Measurements from ENCODE around the gene SLC19A2. TPM values are rescaled to one million over a fixed set of nuclear protein-coding genes. Genes with fewer than 3 reads are reported as not detected.
"Not testable (repeated sequence)": the region's sequence is repeated elsewhere in the genome, so short reads cannot be mapped to it uniquely, and the experiment has no call there.

Gene SLC19A2
- total RNA-seq, 1 experiment from 2014 or later, result 6.1 TPM

- Histone ChIP-seq H3K4me3 (no peak overlapping the region), H3K27me3 (no peaks in the 10 kb centered on the region; the same call in 1 of the 2 replicates), H3K36me3 (no peaks in the 10 kb centered on the region), H3K9me3 (no peaks in the 10 kb centered on the region)
- peak; percentile 32 for DNase-seq
Measured at GRCh38 chr1:169514566-169515270, 29.0 kb upstream of the SLC19A2 start.

GRCh38 chr1:169513208-169513607 is 27.5 kb upstream of the SLC19A2 start:
- no peaks in the 10 kb centered on the region for H3K9me3 ChIP-seq
- H3K36me3 ChIP-seq, result no peaks in the 10 kb centered on the region
- no peaks in the 10 kb centered on the region for H3K27me3 ChIP-seq
- no peak for DNase-seq
- no peak overlapping the region for H3K4me3 ChIP-seq

- peak; percentile 55 for DNase-seq
- Histone ChIP-seq H3K36me3 (no peaks in the 10 kb centered on the region), H3K9me3 (no peaks in the 10 kb centered on the region), H3K27me3 (no peaks in the 10 kb centered on the region), H3K4me3 (no peak overlapping the region)
Measured at GRCh38 chr1:169511316-169512005, 25.7 kb upstream of the SLC19A2 start.

GRCh38 chr1:169510060-169510459 is 24.3 kb upstream of the SLC19A2 start:
- H3K9me3 ChIP-seq, result no peaks in the 10 kb centered on the region
- no peaks in the 10 kb centered on the region for H3K36me3 ChIP-seq
- no peak overlapping the region for H3K4me3 ChIP-seq
- DNase-seq, result no peak
- no peaks in the 10 kb centered on the region for H3K27me3 ChIP-seq

GRCh38 chr1:169509354-169509753 is 23.6 kb upstream of the SLC19A2 start:
- H3K4me3 ChIP-seq, result no peak overlapping the region
- no peak for DNase-seq
- H3K27me3 ChIP-seq, result no peaks in the 10 kb centered on the region
- no peaks in the 10 kb centered on the region for H3K9me3 ChIP-seq
- no peaks in the 10 kb centered on the region for H3K36me3 ChIP-seq

- Histone ChIP-seq H3K4me3 (no peak overlapping the region), H3K9me3 (no peaks in the 10 kb centered on the region), H3K36me3 (no peaks in the 10 kb centered on the region), H3K27me3 (no peaks in the 10 kb centered on the region)
- DNase-seq, result no peak
Measured at GRCh38 chr1:169508432-169509338, 22.9 kb upstream of the SLC19A2 start.

GRCh38 chr1:169507413-169507812 is 21.7 kb upstream of the SLC19A2 start:
- no peaks in the 10 kb centered on the region for H3K9me3 ChIP-seq
- no peak for DNase-seq
- no peak overlapping the region for H3K4me3 ChIP-seq
- no peaks in the 10 kb centered on the region for H3K36me3 ChIP-seq
- no peaks in the 10 kb centered on the region for H3K27me3 ChIP-seq

- H3K4me3 ChIP-seq, H3K27me3 ChIP-seq, H3K9me3 ChIP-seq, DNase-seq, H3K36me3 ChIP-seq: not testable (repeated sequence)
Measured at GRCh38 chr1:169503601-169504000, 17.9 kb upstream of the SLC19A2 start.

GRCh38 chr1:169499807-169500206 is 14.1 kb upstream of the SLC19A2 start:
- Histone ChIP-seq H3K36me3 (no peaks in the 10 kb centered on the region), H3K9me3 (0 out of 2 replicates have a peak, but pooled peaks cover 3% of the 10 kb centered on the region)

GRCh38 chr1:169497317-169497716 is 11.6 kb upstream of the SLC19A2 start:
- H3K36me3 ChIP-seq, result no peaks in the 10 kb centered on the region
- no peak for DNase-seq
- H3K27me3 ChIP-seq, result 0 out of 2 replicates have a peak, but pooled peaks cover 2% of the 10 kb centered on the region
- H3K4me3 ChIP-seq, result no peak overlapping the region
- H3K9me3 ChIP-seq, result 0 out of 2 replicates have a peak, but pooled peaks cover 3% of the 10 kb centered on the region

More at GRCh38 chr1:169499807-169500206, 14.1 kb upstream of the SLC19A2 start:
- H3K27me3 ChIP-seq, result 0 out of 2 replicates have a peak, but pooled peaks cover 2% of the 10 kb centered on the region
- no peak for DNase-seq
- no peak overlapping the region for H3K4me3 ChIP-seq

GRCh38 chr1:169495916-169496315 is 10.2 kb upstream of the SLC19A2 start:
- no peak for DNase-seq
- no peak overlapping the region for H3K4me3 ChIP-seq
- H3K9me3 ChIP-seq, result no peaks in the 10 kb centered on the region
- 0 out of 2 replicates have a peak, but pooled peaks cover 2% of the 10 kb centered on the region for H3K27me3 ChIP-seq
- no peaks in the 10 kb centered on the region for H3K36me3 ChIP-seq

- no peak for DNase-seq
- H3K27me3 ChIP-seq, result 0 out of 2 replicates have a peak, but pooled peaks cover 2% of the 10 kb centered on the region
- H3K4me3 ChIP-seq, result no peak overlapping the region
- no peaks in the 10 kb centered on the region for H3K36me3 ChIP-seq
- H3K9me3 ChIP-seq, result no peaks in the 10 kb centered on the region
Measured at GRCh38 chr1:169495046-169495775, 9.5 kb upstream of the SLC19A2 start.

GRCh38 chr1:169494343-169494742 is 8.6 kb upstream of the SLC19A2 start:
- Histone ChIP-seq H3K36me3 (no peaks in the 10 kb centered on the region), H3K9me3 (no peaks in the 10 kb centered on the region), H3K4me3 (no peak overlapping the region), H3K27me3 (0 out of 2 replicates have a peak, but pooled peaks cover 2% of the 10 kb centered on the region)
- DNase-seq, result no peak

GRCh38 chr1:169493251-169493650 is 7.5 kb upstream of the SLC19A2 start:
- Histone ChIP-seq H3K36me3 (no peaks in the 10 kb centered on the region), H3K4me3 (no peak overlapping the region), H3K9me3 (no peaks in the 10 kb centered on the region), H3K27me3 (0 out of 2 replicates have a peak, but pooled peaks cover 2% of the 10 kb centered on the region)
- DNase-seq, result no peak

GRCh38 chr1:169491845-169492281 is 6.1 kb upstream of the SLC19A2 start:
- DNase-seq, result no peak
- Histone ChIP-seq H3K36me3 (no peaks in the 10 kb centered on the region), H3K9me3 (no peaks in the 10 kb centered on the region), H3K4me3 (no peak overlapping the region), H3K27me3 (no peaks in the 10 kb centered on the region)

- no peaks in the 10 kb centered on the region for H3K9me3 ChIP-seq
- H3K4me3 ChIP-seq, result no peak overlapping the region
- no peaks in the 10 kb centered on the region for H3K36me3 ChIP-seq
- no peak for DNase-seq
- no peaks in the 10 kb centered on the region for H3K27me3 ChIP-seq
Measured at GRCh38 chr1:169488157-169488556, 2.4 kb upstream of the SLC19A2 start.

Data from MG63 (cell line).